Measurements from ENCODE around the gene FAR2. TPM values are rescaled to one million over a fixed set of nuclear protein-coding genes. Genes with fewer than 3 reads are reported as not detected.

FAR2 gene
- total and polyA plus RNA-seq, 4 donors = 0.81 to 7.6 (median 3.1) TPM

DNA sequence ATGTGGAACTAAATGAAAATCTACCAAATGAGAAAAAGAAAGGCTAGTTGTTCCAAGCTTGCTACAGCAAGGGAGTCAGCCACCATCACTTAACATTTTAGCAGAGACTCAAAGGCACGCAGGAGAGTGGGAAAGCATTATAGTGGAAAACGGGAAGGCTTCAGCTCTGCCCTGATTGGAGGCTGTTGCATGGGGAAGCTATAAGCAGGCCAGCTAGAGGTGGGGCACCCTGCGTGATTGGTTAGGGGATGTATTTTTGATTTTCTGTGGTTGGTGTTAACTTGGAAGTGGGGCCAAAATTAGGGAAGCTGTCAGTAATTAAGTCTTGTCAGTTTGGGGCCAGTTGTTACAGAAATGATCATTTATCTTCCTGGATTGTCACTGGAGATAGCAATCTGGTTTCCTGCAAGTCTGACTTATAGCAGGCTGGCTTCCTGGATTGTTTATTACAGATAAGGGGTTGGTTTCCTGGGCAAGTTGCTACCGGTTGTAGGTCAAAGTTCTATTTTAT lies 93.9 kb downstream of the FAR2 start:
- no peak overlapping the region for H3K9ac ChIP-seq (ENCODE audit: low read depth in 1 of 2, low read length in 2 of 2)
- no peak for TF ChIP-seq SP1 (IDR thresholded peaks at IDR 0.05)
- TF ChIP-seq, protein P1, sequence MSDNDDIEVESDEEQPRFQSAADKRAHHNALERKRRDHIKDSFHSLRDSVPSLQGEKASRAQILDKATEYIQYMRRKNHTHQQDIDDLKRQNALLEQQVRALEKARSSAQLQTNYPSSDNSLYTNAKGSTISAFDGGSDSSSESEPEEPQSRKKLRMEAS (IDR thresholded peaks at IDR 0.05) = no peak
- no peak for TF ChIP-seq RXRA (IDR thresholded peaks at IDR 0.05)
- no peak for TF ChIP-seq RAD21 (IDR thresholded peaks at IDR 0.05)
- TF ChIP-seq, protein P2, sequence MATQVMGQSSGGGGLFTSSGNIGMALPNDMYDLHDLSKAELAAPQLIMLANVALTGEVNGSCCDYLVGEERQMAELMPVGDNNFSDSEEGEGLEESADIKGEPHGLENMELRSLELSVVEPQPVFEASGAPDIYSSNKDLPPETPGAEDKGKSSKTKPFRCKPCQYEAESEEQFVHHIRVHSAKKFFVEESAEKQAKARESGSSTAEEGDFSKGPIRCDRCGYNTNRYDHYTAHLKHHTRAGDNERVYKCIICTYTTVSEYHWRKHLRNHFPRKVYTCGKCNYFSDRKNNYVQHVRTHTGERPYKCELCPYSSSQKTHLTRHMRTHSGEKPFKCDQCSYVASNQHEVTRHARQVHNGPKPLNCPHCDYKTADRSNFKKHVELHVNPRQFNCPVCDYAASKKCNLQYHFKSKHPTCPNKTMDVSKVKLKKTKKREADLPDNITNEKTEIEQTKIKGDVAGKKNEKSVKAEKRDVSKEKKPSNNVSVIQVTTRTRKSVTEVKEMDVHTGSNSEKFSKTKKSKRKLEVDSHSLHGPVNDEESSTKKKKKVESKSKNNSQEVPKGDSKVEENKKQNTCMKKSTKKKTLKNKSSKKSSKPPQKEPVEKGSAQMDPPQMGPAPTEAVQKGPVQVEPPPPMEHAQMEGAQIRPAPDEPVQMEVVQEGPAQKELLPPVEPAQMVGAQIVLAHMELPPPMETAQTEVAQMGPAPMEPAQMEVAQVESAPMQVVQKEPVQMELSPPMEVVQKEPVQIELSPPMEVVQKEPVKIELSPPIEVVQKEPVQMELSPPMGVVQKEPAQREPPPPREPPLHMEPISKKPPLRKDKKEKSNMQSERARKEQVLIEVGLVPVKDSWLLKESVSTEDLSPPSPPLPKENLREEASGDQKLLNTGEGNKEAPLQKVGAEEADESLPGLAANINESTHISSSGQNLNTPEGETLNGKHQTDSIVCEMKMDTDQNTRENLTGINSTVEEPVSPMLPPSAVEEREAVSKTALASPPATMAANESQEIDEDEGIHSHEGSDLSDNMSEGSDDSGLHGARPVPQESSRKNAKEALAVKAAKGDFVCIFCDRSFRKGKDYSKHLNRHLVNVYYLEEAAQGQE (IDR thresholded peaks at IDR 0.05) = no peak
- TF ChIP-seq TAF1 (conservative IDR thresholded peaks at IDR 0.05) = no peak
- TF ChIP-seq, protein P3, sequence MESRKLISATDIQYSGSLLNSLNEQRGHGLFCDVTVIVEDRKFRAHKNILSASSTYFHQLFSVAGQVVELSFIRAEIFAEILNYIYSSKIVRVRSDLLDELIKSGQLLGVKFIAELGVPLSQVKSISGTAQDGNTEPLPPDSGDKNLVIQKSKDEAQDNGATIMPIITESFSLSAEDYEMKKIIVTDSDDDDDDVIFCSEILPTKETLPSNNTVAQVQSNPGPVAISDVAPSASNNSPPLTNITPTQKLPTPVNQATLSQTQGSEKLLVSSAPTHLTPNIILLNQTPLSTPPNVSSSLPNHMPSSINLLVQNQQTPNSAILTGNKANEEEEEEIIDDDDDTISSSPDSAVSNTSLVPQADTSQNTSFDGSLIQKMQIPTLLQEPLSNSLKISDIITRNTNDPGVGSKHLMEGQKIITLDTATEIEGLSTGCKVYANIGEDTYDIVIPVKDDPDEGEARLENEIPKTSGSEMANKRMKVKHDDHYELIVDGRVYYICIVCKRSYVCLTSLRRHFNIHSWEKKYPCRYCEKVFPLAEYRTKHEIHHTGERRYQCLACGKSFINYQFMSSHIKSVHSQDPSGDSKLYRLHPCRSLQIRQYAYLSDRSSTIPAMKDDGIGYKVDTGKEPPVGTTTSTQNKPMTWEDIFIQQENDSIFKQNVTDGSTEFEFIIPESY (IDR thresholded peaks at IDR 0.05) = no peak
- TF ChIP-seq HNF4A (conservative IDR thresholded peaks at IDR 0.05) = no peak
- no peaks in the 10 kb centered on the region for H3K36me3 ChIP-seq (ENCODE audit: control insufficient read depth in 4 of 4, insufficient read depth in 3 of 4, low read depth in 1 of 4, low read length in 3 of 4)
- DNase-seq (ENCODE audit: low spot score) = no peak
- H3K9me3 ChIP-seq (ENCODE audit: control insufficient read depth in 4 of 4, low read length in 3 of 4) = no peaks in the 10 kb centered on the region
- H3K27me3 ChIP-seq (ENCODE audit: control insufficient read depth in 4 of 4, insufficient read depth in 4 of 4, low read length in 3 of 4) = no peaks in the 10 kb centered on the region
- H3K4me3 ChIP-seq (ENCODE audit: low read depth in 1 of 3, low read length in 3 of 3) = no peak overlapping the region
- 52% methylated on average over 4 of the region's 4 CpGs for WGBS
- H3K27ac ChIP-seq (ENCODE audit: low read depth in 1 of 2, low read length in 2 of 2) = peak overlapping the region in 1 of 2 donors; percentile 30
- peaks cover 6 to 16% (median 9%) of the 10 kb centered on the region in 4 donors for H3K4me1 ChIP-seq (ENCODE audit: control insufficient read depth in 4 of 4, insufficient read depth in 4 of 4, low read length in 3 of 4)

- DNase-seq (ENCODE audit: low spot score) = no peak
- no peaks in the 10 kb centered on the region for H3K36me3 ChIP-seq (ENCODE audit: control insufficient read depth in 4 of 4, insufficient read depth in 3 of 4, low read depth in 1 of 4, low read length in 3 of 4)
- TF ChIP-seq FOXA1 (IDR thresholded peaks at IDR 0.05) (no peak), HNF4A (conservative IDR thresholded peaks at IDR 0.05) (no peak), TAF1 (conservative IDR thresholded peaks at IDR 0.05) (no peak), RAD21 (IDR thresholded peaks at IDR 0.05) (no peak), RXRA (IDR thresholded peaks at IDR 0.05) (no peak), ATF3 (IDR thresholded peaks at IDR 0.05) (no peak), HNF4G (IDR thresholded peaks at IDR 0.05) (no peak), YY1 (IDR thresholded peaks at IDR 0.05) (no peak), FOXA2 (IDR thresholded peaks at IDR 0.05) (no peak), SP1 (IDR thresholded peaks at IDR 0.05) (no peak), EGR1 (IDR thresholded peaks at IDR 0.05; ENCODE audit: low read depth in 2 of 2) (no peak)
- TF ChIP-seq, protein P2 (IDR thresholded peaks at IDR 0.05) = no peak
- TF ChIP-seq, protein P1 (IDR thresholded peaks at IDR 0.05) = no peak
- TF ChIP-seq, protein P3 (IDR thresholded peaks at IDR 0.05) = no peak
- 93% methylated on average over 3 of the region's 3 CpGs for WGBS
- H3K9ac ChIP-seq (ENCODE audit: low read depth in 1 of 2, low read length in 2 of 2) = no peak overlapping the region
- no peaks in the 10 kb centered on the region for H3K27me3 ChIP-seq (ENCODE audit: control insufficient read depth in 4 of 4, insufficient read depth in 4 of 4, low read length in 3 of 4)
- peaks cover 6 to 16% (median 9%) of the 10 kb centered on the region in 4 donors for H3K4me1 ChIP-seq (ENCODE audit: control insufficient read depth in 4 of 4, insufficient read depth in 4 of 4, low read length in 3 of 4)
- H3K9me3 ChIP-seq (ENCODE audit: control insufficient read depth in 4 of 4, low read length in 3 of 4) = no peaks in the 10 kb centered on the region
- no peak overlapping the region for H3K27ac ChIP-seq (ENCODE audit: low read depth in 1 of 2, low read length in 2 of 2)
- no peak overlapping the region for H3K4me3 ChIP-seq (ENCODE audit: low read depth in 1 of 3, low read length in 3 of 3)
Observed at GRCh38 chr12:29244159-29244765, 95.2 kb downstream of the FAR2 start.
